Left lung (tissue), 10 donors: ENCODE data around the gene KRT4. TPM values are rescaled to one million over a fixed set of nuclear protein-coding genes. Genes with fewer than 3 reads are reported as not detected.
"Not testable (repeated sequence)": the region's sequence is repeated elsewhere in the genome, so short reads cannot be mapped to it uniquely, and the experiment has no call there.

ENCODE experiments used
- ATAC-seq: fragments of 200-7000 bp; cut with Tn5 transposase; one replicate; pipeline ENCODE4 v1.9.1; 2020; ENCODE audit warnings: moderate library complexity
- DNase-seq, 4 donors: peaks; one replicate each; pipeline ENCODE4 v3.0.0-alpha.2; 2013 to 2020
- H3K27ac ChIP-seq, 2 donors: fragments of 200-600 bp; sonication (generic) in 1 of 2; one replicate each; pipeline versions ENCODE4 v1.5.0 to v1.8.0; 2020 to 2021
- H3K27me3 ChIP-seq, 2 donors: fragments of 200-600 bp; sonication (generic) in 1 of 2; one replicate each; pipeline versions ENCODE4 v1.5.0 to v1.8.0; 2020 to 2021
- H3K36me3 ChIP-seq, 2 donors: fragments of 200-600 bp; sonication (generic) in 1 of 2; one replicate each; pipeline versions ENCODE4 v1.5.0 to v1.8.0; 2020 to 2021
- H3K4me1 ChIP-seq, 2 donors: fragments of 200-600 bp; one replicate each; pipeline ENCODE4 v1.8.0; 2021
- H3K4me3 ChIP-seq, 2 donors: fragments of 200-600 bp; sonication (generic) in 1 of 2; one replicate each; pipeline versions ENCODE4 v1.5.0 to v1.8.0; 2020 to 2021; ENCODE audit warnings: mild to moderate bottlenecking in 1 of 2
- H3K9me3 ChIP-seq, 2 donors: fragments of 200-600 bp; sonication (generic) in 1 of 2; one replicate each; pipeline versions ENCODE4 v1.5.0 to v1.8.0; 2020 to 2021
- CTCF ChIP-seq, 2 donors: fragments of 200-600 bp; sonication (generic) in 1 of 2; IDR thresholded peaks; one replicate each; pipeline versions ENCODE4 v1.5.0 to v1.8.0; 2021; ENCODE audit warnings: antibody characterized with exemption in 2 of 2
- intact Hi-C, 2 donors: fragments of 100-400 bp; cut with DNase I; formaldehyde crosslinking; loops; one replicate each; pipeline versions ENCODE4 v1.11.2 to v1.14.2; 2022
- polyA plus RNA-seq, 6 donors: library from polyadenylated mRNA; unstranded; fragments of 120-200 nt; gene quantifications; one replicate each; pipeline ENCODE4 v1.2.1, GENCODE V29; 2013; ENCODE audit not compliant: insufficient read length in 6 of 6
- total RNA-seq, 2 donors: library from RNA; stranded (reverse); fragmentation: NEBNext Ultra II Directional; extraction: Animal tissue kit (Norgen Biotek cat#: 25700); gene quantifications; one replicate each; pipeline ENCODE4 v1.2.1, GENCODE V29; 2021
- donor health status: DM: no; HTN: yes; CAD: no.
- donor health status: DM: no; HTN: no; CAD: no.

The KRT4 gene
- total and polyA plus RNA-seq, 8 donors: 0.47 to 9.4 (median 2.6) TPM

GRCh38 chr12:52763036-52763659 is 50.8 kb downstream of the KRT4 start:
- DNase-seq (no peak), ATAC-seq (no peak)
- H3K4me3 ChIP-seq: no peak overlapping the region
- peaks cover 0 to 17% of the 10 kb centered on the region in 2 donors for H3K27me3 ChIP-seq
- no peak overlapping the region for H3K27ac ChIP-seq
- no peaks in the 10 kb centered on the region for H3K36me3 ChIP-seq
- intact Hi-C loops: no loop called here
- H3K9me3 ChIP-seq: peaks cover 0 to 29% of the 10 kb centered on the region in 2 donors
- H3K4me1 ChIP-seq: no peaks in the 10 kb centered on the region
- TF ChIP-seq CTCF (IDR thresholded peaks at IDR 0.05): no peak

- Histone ChIP-seq H3K9me3 (peaks cover 0 to 29% of the 10 kb centered on the region in 2 donors), H3K4me1 (no peaks in the 10 kb centered on the region), H3K36me3 (no peaks in the 10 kb centered on the region), H3K27ac (no peak overlapping the region), H3K4me3 (no peak overlapping the region), H3K27me3 (peaks cover 0 to 28% of the 10 kb centered on the region in 2 donors)
- ATAC-seq (no peak), DNase-seq (no peak)
- intact Hi-C loops: no loop called here
- TF ChIP-seq CTCF (IDR thresholded peaks at IDR 0.05): no peak
Measured at GRCh38 chr12:52761802-52762201, 52.1 kb downstream of the KRT4 start.

GRCh38 chr12:52761218-52761617 is 52.7 kb downstream of the KRT4 start:
- ATAC-seq, H3K36me3 ChIP-seq, H3K4me1 ChIP-seq, H3K27ac ChIP-seq, H3K4me3 ChIP-seq, DNase-seq, intact Hi-C loops: not testable (repeated sequence)
- H3K9me3 ChIP-seq: peaks cover 0 to 29% of the 10 kb centered on the region in 2 donors
- peaks cover 0 to 28% of the 10 kb centered on the region in 2 donors for H3K27me3 ChIP-seq

GRCh38 chr12:52760623-52761022 is 53.3 kb downstream of the KRT4 start:
- DNase-seq (no peak), ATAC-seq (no peak)
- no peak for TF ChIP-seq CTCF (IDR thresholded peaks at IDR 0.05)
- Histone ChIP-seq H3K27me3 (peaks cover 0 to 28% of the 10 kb centered on the region in 2 donors), H3K9me3 (peaks cover 0 to 29% of the 10 kb centered on the region in 2 donors), H3K4me3 (no peak overlapping the region), H3K4me1 (no peaks in the 10 kb centered on the region), H3K27ac (no peak overlapping the region), H3K36me3 (no peaks in the 10 kb centered on the region)
- intact Hi-C loops: no loop called here

GRCh38 chr12:52759695-52760094 is 54.2 kb downstream of the KRT4 start:
- TF ChIP-seq CTCF (IDR thresholded peaks at IDR 0.05): no peak
- H3K9me3 ChIP-seq: peaks cover 0 to 29% of the 10 kb centered on the region in 2 donors
- H3K27ac ChIP-seq: no peak overlapping the region
- intact Hi-C loops: no loop called here
- H3K27me3 ChIP-seq: peaks cover 0 to 28% of the 10 kb centered on the region in 2 donors
- no peak overlapping the region for H3K4me3 ChIP-seq
- no peaks in the 10 kb centered on the region for H3K36me3 ChIP-seq
- ATAC-seq (no peak), DNase-seq (no peak)
- H3K4me1 ChIP-seq: no peaks in the 10 kb centered on the region

GRCh38 chr12:52759218-52759617 is 54.7 kb downstream of the KRT4 start:
- DNase-seq (no peak), ATAC-seq (no peak)
- Histone ChIP-seq H3K9me3 (peaks cover 0 to 29% of the 10 kb centered on the region in 2 donors), H3K27me3 (peaks cover 0 to 32% of the 10 kb centered on the region in 2 donors), H3K36me3 (no peaks in the 10 kb centered on the region), H3K4me3 (no peak overlapping the region), H3K27ac (no peak overlapping the region), H3K4me1 (no peaks in the 10 kb centered on the region)
- no peak for TF ChIP-seq CTCF (IDR thresholded peaks at IDR 0.05)
- intact Hi-C loops: no loop called here
